GM19023 (cell line): Measurements from ENCODE around the gene IFI6.
"Not testable (repeated sequence)": the region's sequence is repeated elsewhere in the genome, so short reads cannot be mapped to it uniquely, and the experiment has no call there.

ENCODE experiments used
- ATAC-seq: cut with Tn5 transposase; IDR thresholded peaks from one replicate; pipeline ENCODE4 v1.9.1; 2021; ENCODE audit warnings: mild to moderate bottlenecking, moderate library complexity; ENCODE audit not compliant: unreplicated experiment

IFI6 gene

DNA sequence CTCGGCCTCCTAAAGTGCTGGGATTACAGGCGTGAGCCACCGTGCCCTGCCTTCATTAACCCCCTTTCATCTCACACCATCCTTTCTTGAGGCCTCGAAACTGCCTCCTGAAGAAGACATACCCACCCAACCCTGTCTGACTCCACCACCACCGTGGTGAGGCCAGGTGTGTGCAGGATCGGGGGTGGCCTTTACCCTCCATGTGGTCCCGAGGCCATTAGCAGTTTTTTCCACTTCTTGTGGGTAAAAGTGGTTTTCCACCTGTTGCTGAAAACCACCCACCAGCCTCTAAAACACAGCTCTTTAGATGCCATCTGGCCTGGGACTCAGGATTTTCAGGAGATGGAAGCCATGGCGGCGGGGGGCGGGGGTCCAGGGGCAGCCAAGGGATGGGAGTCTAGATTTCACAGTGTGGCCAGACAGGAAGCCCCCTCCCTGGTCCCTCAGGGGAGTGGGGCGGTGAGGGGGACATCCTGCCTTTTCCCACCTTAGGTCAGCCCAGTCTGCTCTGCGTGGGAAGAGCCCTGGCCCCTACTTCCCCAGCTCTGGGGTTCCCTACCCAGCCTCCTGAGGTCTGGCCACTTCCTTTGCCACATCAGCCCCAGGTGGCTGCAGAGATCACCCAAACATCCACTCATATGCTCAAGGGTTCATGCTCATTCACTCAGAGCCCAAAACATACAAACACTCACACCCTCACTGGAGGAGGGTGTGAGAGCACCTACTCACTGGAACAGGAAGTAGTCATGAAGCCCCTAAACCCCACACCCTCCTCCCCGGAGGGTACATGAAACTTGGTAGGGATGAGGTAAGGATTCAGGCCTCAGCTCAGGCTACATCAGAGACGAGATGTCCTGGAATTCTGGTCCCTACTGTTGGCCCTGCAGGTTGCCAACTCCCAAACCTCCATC, 39.4 kb downstream of the IFI6 start:
- peak; percentile 27 for ATAC-seq

DNA sequence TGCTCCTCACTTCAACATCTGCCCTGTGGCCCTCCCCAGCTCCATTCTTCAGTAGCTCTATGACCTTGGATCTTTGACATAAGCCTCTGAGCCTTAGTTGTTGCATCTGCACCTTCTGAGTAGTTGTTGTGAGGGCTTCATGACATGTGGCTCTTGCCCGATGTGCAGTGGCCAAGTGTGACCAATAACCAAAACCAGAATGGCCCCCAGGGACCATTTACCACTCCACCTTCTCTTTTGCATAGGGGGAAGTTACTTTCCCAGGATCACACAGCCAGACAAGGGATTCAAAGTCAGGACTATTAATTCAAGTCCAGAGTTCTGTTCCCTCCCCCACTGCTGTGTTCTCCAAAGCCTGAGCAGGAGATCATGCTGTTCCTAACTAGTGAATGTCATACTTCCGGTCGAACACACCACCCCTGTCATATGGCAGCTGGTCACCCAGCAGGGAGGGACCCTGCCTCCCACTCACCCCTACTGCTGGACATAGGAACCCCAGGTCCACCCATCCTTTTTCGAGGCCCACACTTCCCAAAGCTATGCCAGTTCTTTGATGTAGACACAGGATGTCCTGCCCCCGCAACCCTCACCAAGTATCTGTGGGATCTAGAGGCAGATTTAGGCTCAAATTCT, 41.0 kb downstream of the IFI6 start:
- ATAC-seq = no peak

- no peak for ATAC-seq
These were observed 43.3 kb downstream of the IFI6 start for GRCh38 chr1:27628712-27629111.

DNA sequence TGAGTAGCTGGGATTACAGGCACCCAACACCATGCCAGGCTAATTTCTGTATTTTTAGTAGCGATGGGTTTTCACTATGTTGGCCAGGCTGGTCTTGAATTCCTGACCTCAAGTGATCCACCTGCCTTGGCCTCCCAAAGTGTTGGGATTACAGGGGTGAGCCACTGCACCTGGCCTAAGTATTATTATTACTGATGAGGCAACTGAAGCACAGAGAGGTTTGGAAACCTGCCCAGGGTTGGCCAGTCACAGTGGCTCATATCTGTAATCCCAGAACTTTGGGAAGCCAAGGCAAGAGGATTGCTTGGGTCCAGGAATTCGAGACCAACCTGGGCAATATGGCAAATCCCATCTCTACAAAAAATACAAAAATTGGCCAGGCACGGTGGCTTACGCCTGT, 44.3 kb downstream of the IFI6 start:
- not testable (repeated sequence) for ATAC-seq

- no peak for ATAC-seq
These were observed 44.9 kb downstream of the IFI6 start for GRCh38 chr1:27627061-27627460.

GRCh38 chr1:27626031-27626935, 45.7 kb downstream of the IFI6 start:
- ATAC-seq = no peak

- ATAC-seq = peak; percentile 15
These were observed 47.4 kb downstream of the IFI6 start for GRCh38 chr1:27624467-27625178.

- ATAC-seq = no peak
These were observed 48.4 kb downstream of the IFI6 start for GRCh38 chr1:27623327-27624212.

DNA sequence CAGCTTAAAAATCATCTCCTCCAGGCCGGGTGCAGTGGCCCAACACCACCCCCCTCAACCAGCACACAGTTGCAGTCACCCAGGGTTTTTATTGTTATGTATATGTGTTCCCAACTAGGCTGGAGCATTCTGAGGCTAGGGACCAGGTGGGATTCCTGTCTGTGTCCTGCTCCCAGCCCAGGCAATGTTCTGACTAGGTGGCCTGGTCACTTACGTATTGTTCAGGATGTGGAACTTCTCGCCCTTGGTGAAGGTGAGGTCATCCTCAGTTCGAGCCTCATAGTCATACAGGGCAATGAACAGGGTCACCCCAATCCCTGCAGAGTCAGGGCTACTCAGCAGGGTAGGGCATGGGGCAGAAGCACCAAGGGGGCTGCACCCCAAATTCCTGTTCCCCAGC, 49.2 kb downstream of the IFI6 start:
- no peak for ATAC-seq

DNA sequence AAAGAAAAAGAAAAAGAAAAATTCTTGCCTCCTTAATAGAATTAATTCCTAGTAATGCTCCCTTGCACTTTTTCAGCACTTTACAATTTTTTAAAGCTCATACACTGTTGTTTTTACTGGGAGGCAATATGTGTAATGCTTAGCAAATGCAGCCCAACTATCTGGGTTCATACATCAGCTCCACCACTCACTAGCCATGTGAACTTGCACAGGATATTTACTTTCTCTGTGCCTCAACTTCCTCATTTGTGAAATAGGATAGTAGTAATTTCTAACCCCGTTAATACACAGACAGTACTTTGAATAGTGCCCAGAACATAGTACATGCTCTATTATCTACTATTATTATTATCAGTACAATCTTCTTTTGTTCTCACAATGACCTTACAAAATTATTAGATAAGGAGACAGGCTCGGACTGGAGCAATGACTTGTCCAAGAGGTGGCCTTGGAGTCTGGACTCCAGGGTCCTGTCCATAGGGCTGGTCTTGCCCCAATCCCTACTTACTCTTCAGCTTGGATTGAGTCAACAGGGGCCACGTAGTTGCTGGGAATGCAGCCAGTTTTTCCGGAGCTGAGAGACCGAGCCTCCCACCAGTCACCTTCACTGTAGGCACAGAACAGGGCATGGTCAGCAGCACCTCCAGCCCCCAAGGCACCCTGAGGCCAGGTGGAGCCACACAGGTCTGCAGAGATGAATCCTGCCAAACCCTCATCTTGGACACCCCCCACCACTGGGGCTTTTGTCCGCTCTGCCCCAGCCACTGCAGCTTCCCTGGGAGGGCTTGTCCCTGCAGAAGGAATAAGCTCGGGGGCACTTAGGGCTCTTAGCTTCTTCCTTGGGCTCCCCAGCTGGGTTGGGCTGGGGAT, 50.7 kb downstream of the IFI6 start:
- no peak for ATAC-seq

DNA sequence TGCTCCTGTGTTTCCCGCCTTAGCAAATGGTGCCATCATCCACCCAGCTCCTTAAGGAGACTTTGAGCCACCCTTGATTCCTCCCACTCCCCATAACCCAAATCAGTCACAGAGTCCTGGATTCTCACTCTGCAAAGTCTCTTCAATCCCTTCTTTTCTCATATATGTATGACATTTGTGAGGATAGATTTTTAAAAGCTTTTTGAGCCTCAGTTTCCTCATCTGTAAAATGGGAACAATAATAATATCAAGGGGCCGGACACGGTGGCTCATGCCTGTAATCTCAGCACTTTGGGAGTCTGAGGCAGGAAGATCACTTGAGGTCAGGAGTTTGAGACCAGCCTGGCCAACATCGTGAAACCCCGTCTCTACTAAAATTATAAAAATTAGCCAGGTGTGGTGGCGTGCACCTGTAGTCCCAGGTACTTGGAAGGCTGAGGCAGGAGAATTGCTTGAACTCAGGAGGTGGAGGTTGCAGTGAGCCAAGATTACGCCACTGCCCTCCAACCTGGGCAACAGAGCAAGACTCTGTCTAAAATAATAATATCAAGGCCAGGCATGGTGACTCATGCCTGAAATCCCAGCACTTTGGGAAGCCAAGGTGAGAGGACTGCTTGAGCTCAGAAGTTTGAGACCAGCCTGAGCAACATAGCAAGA, 52.1 kb downstream of the IFI6 start:
- ATAC-seq = not testable (repeated sequence)

DNA sequence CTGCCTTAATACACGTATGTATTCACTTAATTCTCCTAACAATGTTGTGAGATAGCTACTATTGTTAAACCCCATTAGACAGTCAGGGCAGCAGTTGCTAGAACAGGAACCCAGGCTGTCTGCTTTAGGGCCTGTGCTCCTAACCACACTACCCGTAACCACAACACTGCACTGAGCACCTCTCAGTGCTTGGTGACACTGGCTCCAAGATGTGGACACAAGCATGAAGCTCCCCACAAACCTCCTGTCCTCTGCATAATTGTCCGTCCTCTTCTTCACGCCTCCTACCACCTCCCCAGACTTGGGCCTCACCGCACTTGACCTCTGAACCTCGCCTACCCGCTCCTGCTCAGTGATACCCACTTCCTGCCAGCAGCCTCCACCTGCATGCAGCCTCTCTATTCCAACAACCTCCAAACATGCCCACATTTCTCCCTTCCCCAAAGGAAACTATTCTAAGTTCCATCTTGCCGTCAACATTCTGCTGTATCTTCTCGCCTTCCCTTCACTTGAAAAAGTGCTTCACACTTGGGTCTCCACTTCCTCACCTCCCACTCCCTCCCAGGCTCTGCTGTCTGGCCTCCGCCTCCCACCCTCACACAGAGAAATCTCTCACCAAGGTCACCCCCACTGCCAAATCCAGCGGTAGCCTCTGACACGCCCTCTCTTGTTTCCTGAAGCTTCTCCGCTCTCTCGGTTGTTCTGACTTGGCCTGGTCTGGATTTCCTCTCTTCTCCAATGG, 53.5 kb downstream of the IFI6 start:
- no peak for ATAC-seq

- ATAC-seq = no peak
These were observed 54.6 kb downstream of the IFI6 start for GRCh38 chr1:27617420-27617819.

GRCh38 chr1:27616441-27616840, 55.6 kb downstream of the IFI6 start:
- ATAC-seq = no peak
